NCI-H345 treated with DMSO at 0.1 percent for 48 hours (cell line): Measurements from ENCODE around the gene NTM.
A peak's percentile ranks its signal among the peaks of the same experiment; 100 is the strongest.

Source experiments
- DNase-seq: peaks from one replicate; lab custom pipeline; 2025; ENCODE audit not compliant: unreplicated experiment; lab: John Stamatoyannopoulos, UW

Gene NTM

GRCh38 chr11:132222345-132222744 is 851.9 kb downstream of the NTM start:
- no peak for DNase-seq

- DNase-seq, result no peak
Measured at GRCh38 chr11:132226522-132226921, 856.1 kb downstream of the NTM start.

- no peak for DNase-seq
Measured at GRCh38 chr11:132228746-132229325, 858.4 kb downstream of the NTM start.

GRCh38 chr11:132231656-132232347 is 861.4 kb downstream of the NTM start:
- DNase-seq, result peak; percentile 99

GRCh38 chr11:132234878-132235277 is 864.5 kb downstream of the NTM start:
- no peak for DNase-seq

GRCh38 chr11:132237781-132238180 is 867.4 kb downstream of the NTM start:
- DNase-seq, result no peak

GRCh38 chr11:132238331-132238866 is 868.0 kb downstream of the NTM start:
- DNase-seq, result no peak

GRCh38 chr11:132240374-132240773 is 870.0 kb downstream of the NTM start:
- DNase-seq, result no peak

GRCh38 chr11:132242632-132243031 is 872.2 kb downstream of the NTM start:
- no peak for DNase-seq

- DNase-seq, result no peak
Measured at GRCh38 chr11:132244846-132245245, 874.4 kb downstream of the NTM start.

GRCh38 chr11:132245403-132246385 is 875.3 kb downstream of the NTM start:
- DNase-seq, result no peak

- DNase-seq, result no peak
Measured at GRCh38 chr11:132248580-132248979, 878.2 kb downstream of the NTM start.

GRCh38 chr11:132249256-132249655 is 878.8 kb downstream of the NTM start:
- DNase-seq, result no peak

GRCh38 chr11:132251061-132251460 is 880.6 kb downstream of the NTM start:
- no peak for DNase-seq

- no peak for DNase-seq
Measured at GRCh38 chr11:132253469-132254264, 883.3 kb downstream of the NTM start.

GRCh38 chr11:132254906-132255305 is 884.5 kb downstream of the NTM start:
- no peak for DNase-seq

GRCh38 chr11:132256528-132257279 is 886.3 kb downstream of the NTM start:
- no peak for DNase-seq

- peak; percentile 28 for DNase-seq
Measured at GRCh38 chr11:132257871-132258270, 887.5 kb downstream of the NTM start.

- no peak for DNase-seq
Measured at GRCh38 chr11:132258875-132259274, 888.5 kb downstream of the NTM start.

GRCh38 chr11:132260636-132261035 is 890.2 kb downstream of the NTM start:
- DNase-seq, result no peak
